RWPE1 (cell line): ENCODE results near the gene LRMDA.

Experiments used
- CTCF ChIA-PET: fragments of 350-600 bp; sonication (Branson Sonifier 250); formaldehyde crosslinking; extraction: SDS; loops from one replicate; lab custom pipeline; 2021; lab: Yijun Ruan, JAX
- POLR2A ChIA-PET: fragments of 400-600 bp; formaldehyde crosslinking; extraction: SDS; loops from one replicate; lab custom pipeline; 2020; ENCODE audit warnings: antibody characterized with exemption; ENCODE audit not compliant: low non-redundant PET; lab: Yijun Ruan, JAX
- DNase-seq: peaks from one replicate; pipeline ENCODE4 v3.0.0; 2012; ENCODE audit warnings: low spot score
- H3K27ac ChIP-seq: fragments of 450-650 bp; 2 replicates; pipeline ENCODE4 v1.5.1; 2017
- TF ChIP-seq, protein P1 (sequence below): fragments of 450-650 bp; conservative IDR thresholded peaks from 2 replicates; pipeline ENCODE4 v1.5.1; 2017; ENCODE audit warnings: low read depth, mild to moderate bottlenecking

The LRMDA gene

DNA sequence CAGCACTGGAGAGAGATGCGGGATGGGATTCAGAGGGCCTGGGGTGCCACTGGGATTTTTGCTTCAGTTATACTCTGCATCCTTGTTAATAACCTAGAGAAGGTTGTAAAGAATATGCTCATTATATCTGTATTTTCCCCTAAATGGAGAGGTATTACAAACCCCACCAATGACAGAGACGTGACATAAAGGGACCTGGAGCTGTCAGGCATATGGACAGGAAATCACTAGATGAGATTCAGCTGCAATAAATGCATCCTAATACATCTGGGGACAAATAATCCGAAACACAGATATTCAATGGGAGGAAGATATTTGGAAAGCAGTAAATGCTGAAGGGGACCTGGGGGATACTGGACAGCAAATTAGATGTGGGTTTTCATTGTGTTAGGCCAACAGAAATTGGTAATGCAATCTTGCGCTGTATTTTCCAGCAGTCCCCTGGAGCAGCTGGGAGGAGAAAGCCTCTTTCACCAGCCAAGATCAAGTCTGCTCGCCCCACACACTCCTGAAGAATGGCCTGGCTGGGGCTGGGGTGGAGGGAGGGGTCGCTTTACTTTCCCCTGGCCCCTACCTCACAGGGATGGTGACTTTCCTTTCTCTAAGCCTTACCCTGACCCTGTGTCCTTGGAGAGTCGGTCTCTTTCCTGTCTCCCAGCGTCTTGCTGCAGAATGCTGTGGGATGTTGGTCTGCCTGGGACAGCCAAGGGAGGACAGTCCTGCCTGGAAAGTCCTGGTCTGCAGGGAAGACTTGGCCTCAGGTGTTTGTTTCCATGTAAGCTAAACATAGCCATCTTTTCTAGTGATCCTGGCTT is 653.8 kb downstream of the LRMDA start:
- TF ChIP-seq, protein P1, sequence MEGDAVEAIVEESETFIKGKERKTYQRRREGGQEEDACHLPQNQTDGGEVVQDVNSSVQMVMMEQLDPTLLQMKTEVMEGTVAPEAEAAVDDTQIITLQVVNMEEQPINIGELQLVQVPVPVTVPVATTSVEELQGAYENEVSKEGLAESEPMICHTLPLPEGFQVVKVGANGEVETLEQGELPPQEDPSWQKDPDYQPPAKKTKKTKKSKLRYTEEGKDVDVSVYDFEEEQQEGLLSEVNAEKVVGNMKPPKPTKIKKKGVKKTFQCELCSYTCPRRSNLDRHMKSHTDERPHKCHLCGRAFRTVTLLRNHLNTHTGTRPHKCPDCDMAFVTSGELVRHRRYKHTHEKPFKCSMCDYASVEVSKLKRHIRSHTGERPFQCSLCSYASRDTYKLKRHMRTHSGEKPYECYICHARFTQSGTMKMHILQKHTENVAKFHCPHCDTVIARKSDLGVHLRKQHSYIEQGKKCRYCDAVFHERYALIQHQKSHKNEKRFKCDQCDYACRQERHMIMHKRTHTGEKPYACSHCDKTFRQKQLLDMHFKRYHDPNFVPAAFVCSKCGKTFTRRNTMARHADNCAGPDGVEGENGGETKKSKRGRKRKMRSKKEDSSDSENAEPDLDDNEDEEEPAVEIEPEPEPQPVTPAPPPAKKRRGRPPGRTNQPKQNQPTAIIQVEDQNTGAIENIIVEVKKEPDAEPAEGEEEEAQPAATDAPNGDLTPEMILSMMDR: no peak
- POLR2A ChIA-PET: no interaction called here
- CTCF ChIA-PET: no interaction called here
- no peak for DNase-seq
- no peak overlapping the region for H3K27ac ChIP-seq

GRCh38 chr10:76085817-76086167 is 654.4 kb downstream of the LRMDA start:
- POLR2A ChIA-PET: no interaction called here
- DNase-seq: no peak
- no peak overlapping the region for H3K27ac ChIP-seq
- TF ChIP-seq, protein P1: no peak
- CTCF ChIA-PET: interaction anchor here (1.0 to 2.8 kb wide), 2 partner anchors 8 to 49 kb away, joined by 4 to 9 read pairs; no protein-coding TSS in a partner anchor

GRCh38 chr10:76086170-76086760 is 654.8 kb downstream of the LRMDA start:
- H3K27ac ChIP-seq: no peak overlapping the region
- TF ChIP-seq, protein P1: no peak
- ChIA-PET POLR2A (no interaction called here), CTCF (interaction anchor here (0.6 to 2.8 kb wide), 5 partner anchors 8 to 387 kb away, joined by 3 to 9 read pairs (median 6); no protein-coding TSS in a partner anchor)
- no peak for DNase-seq

DNA sequence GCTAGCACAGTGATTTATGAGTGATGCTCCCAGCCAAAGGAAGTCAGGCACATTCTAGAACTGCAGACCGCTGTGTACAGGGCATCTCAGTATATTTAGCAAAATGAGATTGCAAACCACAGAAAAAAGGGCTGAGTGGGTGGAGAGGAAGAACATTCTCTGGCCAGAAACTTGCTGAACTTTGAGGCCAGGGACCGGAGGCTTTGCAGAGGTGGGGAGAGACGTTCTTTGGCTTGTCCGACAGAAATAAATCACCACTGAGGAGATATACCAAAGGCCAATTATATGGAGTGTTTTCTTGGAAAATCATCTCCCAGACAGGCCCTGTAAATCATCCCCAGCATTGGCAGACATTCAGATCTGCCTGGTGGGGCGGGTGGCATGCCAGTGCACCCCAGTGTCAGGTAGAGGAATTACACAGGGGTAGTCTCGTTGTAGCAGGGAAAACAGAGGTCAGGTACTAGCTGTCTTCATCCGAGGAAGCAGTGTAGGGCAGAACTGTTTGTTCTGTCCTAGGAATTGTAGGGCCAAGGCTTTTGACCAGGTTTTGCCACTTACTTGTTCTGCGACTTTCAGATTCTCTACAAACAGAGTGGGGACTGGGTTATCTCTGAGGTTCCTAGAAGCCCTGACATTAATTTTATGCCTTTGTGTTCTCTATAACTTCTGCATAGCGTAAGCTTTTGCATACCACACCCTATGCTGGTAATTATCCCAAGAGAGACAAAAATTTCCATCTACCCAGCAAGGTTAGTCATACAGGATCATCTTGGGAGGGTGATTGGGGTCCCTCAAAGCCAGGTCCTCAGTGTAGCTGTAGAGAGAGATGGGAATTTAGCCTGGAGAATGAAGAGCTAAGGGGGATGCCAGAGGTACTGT is 655.6 kb downstream of the LRMDA start:
- peak; percentile 72 for DNase-seq
- H3K27ac ChIP-seq: no peak overlapping the region
- TF ChIP-seq, protein P1: 0 out of 2 replicates have a peak, but pooled peaks have one; percentile 23
- ChIA-PET POLR2A (no interaction called here), CTCF (interaction anchor here (0.5 to 2.8 kb wide), 11 partner anchors 9 to 691 kb away, joined by 3 to 9 read pairs (median 3); no protein-coding TSS in a partner anchor)

GRCh38 chr10:76088008-76088407 is 656.6 kb downstream of the LRMDA start:
- CTCF ChIA-PET: interaction anchor here (1.0 to 2.8 kb wide), 2 partner anchors 10 to 692 kb away, joined by 3 to 9 read pairs; no protein-coding TSS in a partner anchor

More at GRCh38 chr10:76088008-76088407, 656.6 kb downstream of the LRMDA start:
- TF ChIP-seq, protein P1: no peak
- POLR2A ChIA-PET: no interaction called here
- DNase-seq: no peak
- H3K27ac ChIP-seq: no peak overlapping the region
